ENCODE results near the gene MYOC. TPM values are rescaled to one million over a fixed set of nuclear protein-coding genes. Genes with fewer than 3 reads are reported as not detected.

The MYOC gene
- total and polyA plus RNA-seq, 2 donors from 2014 or later, result 0.66 TPM; not detected in 1

GRCh38 chr1:171597203-171597602, 55.3 kb downstream of the MYOC start:
- Histone ChIP-seq H3K9me3 (ENCODE audit: control insufficient read depth in 2 of 3, insufficient read depth in 1 of 3, low read length in 3 of 3) (no peaks in the 10 kb centered on the region), H3K4me3 (ENCODE audit: low read length in 3 of 3) (no peak overlapping the region), H3K9ac (ENCODE audit: low read length in 3 of 3) (no peak overlapping the region), H3K27me3 (ENCODE audit: control insufficient read depth, insufficient read depth, low read length) (no peaks in the 10 kb centered on the region), H3K36me3 (ENCODE audit: control insufficient read depth in 2 of 3, insufficient read depth in 3 of 3, low read length in 3 of 3) (peaks cover 0 to 4% (median 3%) of the 10 kb centered on the region in 3 donors), H3K27ac (ENCODE audit: low read depth in 2 of 2, low read length in 2 of 2) (peak overlapping the region; percentile 46 to 60), H3K4me1 (ENCODE audit: control insufficient read depth in 2 of 3, insufficient read depth in 2 of 3, low read depth in 1 of 3, low read length in 3 of 3) (peaks cover 0 to 25% (median 8%) of the 10 kb centered on the region in 3 donors)
- DNase-seq, result no peak
- FAIRE-seq, result no peak
- intact Hi-C loops (cut with DNase I), result no loop called here
- no peak for TF ChIP-seq CTCF (IDR thresholded peaks at IDR 0.05; ENCODE audit: borderline replicate concordance, extremely low read depth, insufficient read depth)

GRCh38 chr1:171596705-171597104, 55.8 kb downstream of the MYOC start:
- Histone ChIP-seq H3K4me3 (ENCODE audit: low read length in 3 of 3) (no peak overlapping the region), H3K9ac (ENCODE audit: low read length in 3 of 3) (no peak overlapping the region), H3K27me3 (ENCODE audit: control insufficient read depth, insufficient read depth, low read length) (no peaks in the 10 kb centered on the region), H3K27ac (ENCODE audit: low read depth in 2 of 2, low read length in 2 of 2) (peak overlapping the region; percentile 46 to 89), H3K4me1 (ENCODE audit: control insufficient read depth in 2 of 3, insufficient read depth in 2 of 3, low read depth in 1 of 3, low read length in 3 of 3) (peaks cover 0 to 25% (median 8%) of the 10 kb centered on the region in 3 donors), H3K36me3 (ENCODE audit: control insufficient read depth in 2 of 3, insufficient read depth in 3 of 3, low read length in 3 of 3) (peaks cover 0 to 7% (median 5%) of the 10 kb centered on the region in 3 donors), H3K9me3 (ENCODE audit: control insufficient read depth in 2 of 3, insufficient read depth in 1 of 3, low read length in 3 of 3) (no peaks in the 10 kb centered on the region)
- intact Hi-C loops (cut with DNase I), result no loop called here
- DNase-seq (no peak), FAIRE-seq (no peak)
- no peak for TF ChIP-seq CTCF (IDR thresholded peaks at IDR 0.05; ENCODE audit: borderline replicate concordance, extremely low read depth, insufficient read depth)

- Histone ChIP-seq H3K36me3 (ENCODE audit: control insufficient read depth in 2 of 3, insufficient read depth in 3 of 3, low read length in 3 of 3) (peaks cover 0 to 11% (median 5%) of the 10 kb centered on the region in 3 donors), H3K4me3 (ENCODE audit: low read length in 3 of 3) (no peak overlapping the region), H3K9me3 (ENCODE audit: control insufficient read depth in 2 of 3, insufficient read depth in 1 of 3, low read length in 3 of 3) (no peaks in the 10 kb centered on the region), H3K9ac (ENCODE audit: low read length in 3 of 3) (no peak overlapping the region), H3K27me3 (ENCODE audit: control insufficient read depth, insufficient read depth, low read length) (no peaks in the 10 kb centered on the region), H3K27ac (ENCODE audit: low read depth in 2 of 2, low read length in 2 of 2) (peak overlapping the region; percentile 79 to 89), H3K4me1 (ENCODE audit: control insufficient read depth in 2 of 3, insufficient read depth in 2 of 3, low read depth in 1 of 3, low read length in 3 of 3) (peaks cover 0 to 25% (median 8%) of the 10 kb centered on the region in 3 donors)
- no peak for FAIRE-seq
- intact Hi-C loops (cut with DNase I), result no loop called here
- TF ChIP-seq CTCF (IDR thresholded peaks at IDR 0.05; ENCODE audit: borderline replicate concordance, extremely low read depth, insufficient read depth), result no peak
- DNase-seq, result no peak
Measured at GRCh38 chr1:171596119-171596518, 56.4 kb downstream of the MYOC start.

GRCh38 chr1:171595324-171595723, 57.2 kb downstream of the MYOC start:
- Histone ChIP-seq H3K36me3 (ENCODE audit: control insufficient read depth in 2 of 3, insufficient read depth in 3 of 3, low read length in 3 of 3) (peaks cover 0 to 14% (median 5%) of the 10 kb centered on the region in 3 donors), H3K4me1 (ENCODE audit: control insufficient read depth in 2 of 3, insufficient read depth in 2 of 3, low read depth in 1 of 3, low read length in 3 of 3) (peaks cover 0 to 25% (median 8%) of the 10 kb centered on the region in 3 donors), H3K27me3 (ENCODE audit: control insufficient read depth, insufficient read depth, low read length) (no peaks in the 10 kb centered on the region), H3K4me3 (ENCODE audit: low read length in 3 of 3) (no peak overlapping the region), H3K27ac (ENCODE audit: low read depth in 2 of 2, low read length in 2 of 2) (peak overlapping the region in 1 of 2 donors; percentile 89), H3K9me3 (ENCODE audit: control insufficient read depth in 2 of 3, insufficient read depth in 1 of 3, low read length in 3 of 3) (no peaks in the 10 kb centered on the region), H3K9ac (ENCODE audit: low read length in 3 of 3) (no peak overlapping the region)
- peak in 2 of 5 donors; percentile 11 to 51 for DNase-seq
- no peak for TF ChIP-seq CTCF (IDR thresholded peaks at IDR 0.05; ENCODE audit: borderline replicate concordance, extremely low read depth, insufficient read depth)
- intact Hi-C loops (cut with DNase I), result no loop called here
- no peak for FAIRE-seq

Data from kidney (tissue), 14 donors.